GM21717 (cell line): ENCODE measurements around the gene BATF3.
"Not testable (repeated sequence)": the region's sequence is repeated elsewhere in the genome, so short reads cannot be mapped to it uniquely, and the experiment has no call there.

Experiments used
- ATAC-seq: cut with Tn5 transposase; IDR thresholded peaks from one replicate; pipeline ENCODE4 v1.9.1; 2021; ENCODE audit warnings: mild to moderate bottlenecking, moderate library complexity; ENCODE audit not compliant: unreplicated experiment

The BATF3 gene

GRCh38 chr1:212664409-212665199 is 35.0 kb downstream of the BATF3 start:
- no peak for ATAC-seq

- not testable (repeated sequence) for ATAC-seq
Measured at GRCh38 chr1:212658250-212658649, 41.4 kb downstream of the BATF3 start.

- ATAC-seq, result no peak
Measured at GRCh38 chr1:212656730-212657129, 42.9 kb downstream of the BATF3 start.

GRCh38 chr1:212655668-212656440 is 43.8 kb downstream of the BATF3 start:
- no peak for ATAC-seq

- ATAC-seq, result no peak
Measured at GRCh38 chr1:212652609-212653008, 47.0 kb downstream of the BATF3 start.

GRCh38 chr1:212651977-212652376 is 47.7 kb downstream of the BATF3 start:
- ATAC-seq, result no peak

- ATAC-seq, result no peak
Measured at GRCh38 chr1:212651521-212651920, 48.1 kb downstream of the BATF3 start.

GRCh38 chr1:212650228-212650627 is 49.4 kb downstream of the BATF3 start:
- ATAC-seq, result no peak

- ATAC-seq, result no peak
Measured at GRCh38 chr1:212649020-212649419, 50.6 kb downstream of the BATF3 start.

- no peak for ATAC-seq
Measured at GRCh38 chr1:212648431-212648830, 51.2 kb downstream of the BATF3 start.

GRCh38 chr1:212647004-212647403 is 52.6 kb downstream of the BATF3 start:
- no peak for ATAC-seq

GRCh38 chr1:212646588-212646987 is 53.1 kb downstream of the BATF3 start:
- ATAC-seq, result no peak

- ATAC-seq, result no peak
Measured at GRCh38 chr1:212645546-212646543, 53.8 kb downstream of the BATF3 start.

GRCh38 chr1:212644866-212645545 is 54.6 kb downstream of the BATF3 start:
- no peak for ATAC-seq

- ATAC-seq, result no peak
Measured at GRCh38 chr1:212643877-212644276, 55.8 kb downstream of the BATF3 start.

- no peak for ATAC-seq
Measured at GRCh38 chr1:212641956-212642355, 57.7 kb downstream of the BATF3 start.

- ATAC-seq, result no peak
Measured at GRCh38 chr1:212640223-212640878, 59.3 kb downstream of the BATF3 start.

GRCh38 chr1:212639524-212639923 is 60.1 kb downstream of the BATF3 start:
- ATAC-seq, result not testable (repeated sequence)

GRCh38 chr1:212638492-212639151 is 61.0 kb downstream of the BATF3 start:
- ATAC-seq, result no peak
